OCI-LY3 (cell line): Measurements from ENCODE around the gene IFNLR1.

ENCODE experiments used
- H2AFZ ChIP-seq: fragments of 200-600, 300-600 bp; shearing (Covaris generic); 2 replicates; pipeline ENCODE4 v1.6.0; 2014; ENCODE audit warnings: antibody characterized with exemption, low read depth, low read length
- H3K27ac ChIP-seq: fragments of 200-600, 300-600 bp; sonication (generic); 2 replicates; pipeline ENCODE4 v1.5.1; 2014; ENCODE audit warnings: mild to moderate bottlenecking, low read length, moderate library complexity, mixed read lengths
- H3K27me3 ChIP-seq: fragments of 200-600, 300-600 bp; sonication (generic); 2 replicates; pipeline ENCODE4 v1.6.1; 2014; ENCODE audit warnings: low read depth, low read length, mixed read lengths
- H3K36me3 ChIP-seq: fragments of 200-600, 300-600 bp; sonication (generic); replicated peaks from 2 replicates; pipeline ENCODE3; 2014; ENCODE audit warnings: low read depth, low read length, mixed read lengths
- H3K4me1 ChIP-seq: fragments of 300-600, 200-600 bp; sonication (generic); 2 replicates; pipeline ENCODE4 v1.6.1; 2014; ENCODE audit warnings: low read length, mixed read lengths
- H3K4me2 ChIP-seq: fragments of 200-600, 300-600 bp; sonication (generic); 2 replicates; pipeline ENCODE4 v1.6.1; 2014; ENCODE audit warnings: low read length, mixed read lengths
- H3K4me3 ChIP-seq: fragments of 300-600, 200-600 bp; sonication (generic); 2 replicates; pipeline ENCODE4 v1.5.1; 2014; ENCODE audit warnings: antibody characterized with exemption, mild to moderate bottlenecking, low read length, moderate library complexity
- H3K79me2 ChIP-seq: fragments of 300-600, 200-600 bp; shearing (Covaris generic); 2 replicates; pipeline ENCODE4 v1.6.1; 2014; ENCODE audit warnings: mild to moderate bottlenecking, low read length, mixed read lengths
- H3K9ac ChIP-seq: fragments of 300-600, 200-600 bp; shearing (Covaris generic); 2 replicates; pipeline ENCODE4 v1.6.0; 2014; ENCODE audit warnings: mild to moderate bottlenecking, low read length, moderate library complexity
- H3K9me3 ChIP-seq: fragments of 200-600, 300-600 bp; shearing (Covaris generic); 2 replicates; pipeline ENCODE4 v1.6.1; 2014; ENCODE audit warnings: low read length, mixed read lengths; ENCODE audit not compliant: insufficient read depth
- H4K20me1 ChIP-seq: fragments of 200-600, 300-600 bp; sonication (generic); 2 replicates; pipeline ENCODE4 v1.6.1; 2016; ENCODE audit warnings: low read length, mixed read lengths; ENCODE audit not compliant: insufficient read depth
- EZH2phosphoT487 ChIP-seq: fragments of 200-600 bp; shearing (Covaris generic); IDR thresholded peaks from 2 replicates; pipeline ENCODE4 v1.6.1; 2018; ENCODE audit warnings: antibody characterized with exemption, mixed run types, low read depth
- TF ChIP-seq, protein P1 (sequence below): fragments of 200-600, 300-600 bp; sonication (generic); IDR thresholded peaks from 2 replicates; pipeline ENCODE4 v1.5.1; 2014; ENCODE audit warnings: antibody characterized with exemption, low read length, low read depth

Gene IFNLR1

DNA sequence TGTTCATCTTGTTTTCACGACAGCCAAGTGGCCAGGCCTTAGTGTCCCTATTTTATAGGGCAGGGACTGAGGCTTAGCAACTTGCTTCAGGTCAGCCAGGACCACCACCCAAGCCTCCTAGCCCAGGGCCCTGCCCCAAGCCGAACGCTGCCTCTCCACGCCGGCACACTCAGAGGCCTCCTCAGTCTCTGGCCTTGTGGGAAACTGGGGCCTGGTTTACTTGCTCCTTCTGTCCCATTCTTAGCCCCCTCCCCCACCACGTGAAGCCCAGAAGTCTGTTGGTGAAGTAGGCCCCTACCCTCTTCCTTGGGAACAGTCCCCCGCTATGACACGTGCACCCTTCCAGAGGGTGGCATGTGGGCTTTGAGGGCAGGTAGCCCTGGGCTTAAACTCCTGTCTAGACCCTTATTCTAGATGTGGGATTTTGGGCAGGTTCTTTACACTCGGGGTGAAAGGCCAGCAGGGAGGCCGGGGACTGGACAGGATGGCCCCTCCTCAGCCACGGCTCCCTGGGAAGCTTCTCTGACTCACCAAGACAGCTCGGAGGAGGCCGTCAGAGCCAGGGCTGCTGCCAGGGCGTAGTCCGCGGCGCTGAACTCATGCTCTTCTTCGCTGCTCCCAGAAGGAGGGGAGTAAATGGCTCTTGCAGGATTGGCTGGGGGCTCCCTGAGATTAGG, 79.5 kb downstream of the IFNLR1 start:
- Histone ChIP-seq H3K9ac (no peak overlapping the region), H3K4me3 (no peak overlapping the region), H3K9me3 (no peaks in the 10 kb centered on the region), H3K27ac (no peak overlapping the region), H3K4me2 (no peak overlapping the region), H3K79me2 (no peaks in the 10 kb centered on the region), H3K4me1 (no peaks in the 10 kb centered on the region), H2AFZ (no peak overlapping the region), H4K20me1 (no peaks in the 10 kb centered on the region), H3K27me3 (no peaks in the 10 kb centered on the region), H3K36me3 (no peaks in the 10 kb centered on the region)
- no peak for TF ChIP-seq EZH2phosphoT487
- TF ChIP-seq, protein P1, sequence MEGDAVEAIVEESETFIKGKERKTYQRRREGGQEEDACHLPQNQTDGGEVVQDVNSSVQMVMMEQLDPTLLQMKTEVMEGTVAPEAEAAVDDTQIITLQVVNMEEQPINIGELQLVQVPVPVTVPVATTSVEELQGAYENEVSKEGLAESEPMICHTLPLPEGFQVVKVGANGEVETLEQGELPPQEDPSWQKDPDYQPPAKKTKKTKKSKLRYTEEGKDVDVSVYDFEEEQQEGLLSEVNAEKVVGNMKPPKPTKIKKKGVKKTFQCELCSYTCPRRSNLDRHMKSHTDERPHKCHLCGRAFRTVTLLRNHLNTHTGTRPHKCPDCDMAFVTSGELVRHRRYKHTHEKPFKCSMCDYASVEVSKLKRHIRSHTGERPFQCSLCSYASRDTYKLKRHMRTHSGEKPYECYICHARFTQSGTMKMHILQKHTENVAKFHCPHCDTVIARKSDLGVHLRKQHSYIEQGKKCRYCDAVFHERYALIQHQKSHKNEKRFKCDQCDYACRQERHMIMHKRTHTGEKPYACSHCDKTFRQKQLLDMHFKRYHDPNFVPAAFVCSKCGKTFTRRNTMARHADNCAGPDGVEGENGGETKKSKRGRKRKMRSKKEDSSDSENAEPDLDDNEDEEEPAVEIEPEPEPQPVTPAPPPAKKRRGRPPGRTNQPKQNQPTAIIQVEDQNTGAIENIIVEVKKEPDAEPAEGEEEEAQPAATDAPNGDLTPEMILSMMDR, result no peak

DNA sequence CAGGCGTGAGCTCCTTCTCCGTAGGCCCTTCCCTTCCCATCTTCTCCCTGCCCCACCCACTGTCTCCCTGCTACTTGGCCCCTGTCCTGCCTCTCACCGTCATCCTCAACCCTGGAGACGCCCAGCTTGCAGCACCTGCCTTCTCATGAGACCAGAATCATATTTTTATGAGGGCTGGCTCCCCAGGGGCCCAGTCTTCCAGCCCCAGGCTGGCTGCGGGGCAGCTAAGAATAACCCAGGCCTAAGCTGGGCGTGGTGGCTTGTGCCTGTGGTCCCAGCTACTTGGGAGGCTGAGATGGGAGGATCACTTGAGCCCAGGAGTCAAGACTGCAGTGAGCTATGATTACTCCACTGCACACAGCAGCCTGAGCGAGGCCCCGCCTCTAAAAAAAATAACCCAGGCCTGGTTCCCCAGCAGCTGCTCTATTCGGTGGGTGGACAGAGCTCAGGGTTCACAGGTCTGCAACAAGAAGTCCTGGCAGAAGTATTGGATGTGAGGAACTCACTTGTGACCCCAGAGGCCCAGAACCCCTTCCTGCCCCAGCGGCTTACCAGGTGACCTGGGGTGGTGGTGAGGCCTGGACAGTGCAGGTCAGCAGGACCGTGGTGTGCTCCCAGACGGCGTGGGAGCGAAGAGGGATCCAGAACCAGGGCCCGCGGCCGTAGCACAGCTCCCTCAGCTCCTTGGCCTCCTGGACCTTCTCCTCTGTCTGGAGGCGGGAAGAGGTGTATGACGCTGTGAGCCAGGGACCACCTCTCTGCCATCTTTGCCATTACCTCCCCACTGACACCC, 81.5 kb downstream of the IFNLR1 start:
- no peaks in the 10 kb centered on the region for H3K79me2 ChIP-seq
- H3K4me2 ChIP-seq, result no peak overlapping the region
- TF ChIP-seq EZH2phosphoT487, result no peak
- TF ChIP-seq, protein P1, result no peak
- no peaks in the 10 kb centered on the region for H3K36me3 ChIP-seq
- H4K20me1 ChIP-seq, result no peaks in the 10 kb centered on the region
- no peaks in the 10 kb centered on the region for H3K9me3 ChIP-seq
- no peak overlapping the region for H3K9ac ChIP-seq
- no peak overlapping the region for H3K27ac ChIP-seq
- no peaks in the 10 kb centered on the region for H3K4me1 ChIP-seq
- no peak overlapping the region for H3K4me3 ChIP-seq
- H2AFZ ChIP-seq, result no peak overlapping the region
- H3K27me3 ChIP-seq, result no peaks in the 10 kb centered on the region

DNA sequence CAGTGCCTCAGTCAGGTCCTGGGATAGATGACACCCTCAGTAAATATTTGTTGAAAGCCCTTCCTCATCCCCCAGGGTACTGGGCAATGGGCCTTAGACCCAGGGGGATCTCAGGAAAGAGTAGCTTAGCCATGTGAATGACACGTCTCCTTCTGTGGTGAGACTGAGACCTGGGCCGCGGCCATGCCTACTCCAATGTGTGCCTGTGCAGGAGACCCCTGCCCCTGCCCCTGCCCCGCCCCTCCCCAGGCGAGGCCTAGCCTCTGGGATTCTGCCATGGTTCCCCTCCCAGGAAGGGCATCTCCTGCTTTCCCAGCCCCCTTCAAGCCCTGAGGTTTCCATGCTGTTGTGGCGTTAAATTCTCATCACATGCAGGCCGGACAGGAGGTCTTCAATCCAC, 82.2 kb downstream of the IFNLR1 start:
- Histone ChIP-seq H3K9me3 (no peaks in the 10 kb centered on the region), H3K27ac (no peak overlapping the region), H3K4me2 (no peak overlapping the region), H2AFZ (no peak overlapping the region), H3K9ac (no peak overlapping the region), H3K27me3 (no peaks in the 10 kb centered on the region), H4K20me1 (no peaks in the 10 kb centered on the region), H3K4me1 (no peaks in the 10 kb centered on the region), H3K79me2 (no peaks in the 10 kb centered on the region), H3K36me3 (no peaks in the 10 kb centered on the region), H3K4me3 (no peak overlapping the region)
- no peak for TF ChIP-seq EZH2phosphoT487
- TF ChIP-seq, protein P1, result no peak
